ENCODE results near the gene DEFB114.

GRCh38 chr6:49950415-49950751 lies 13.6 kb downstream of the DEFB114 start:
- TF ChIP-seq CTCF (IDR thresholded peaks at IDR 0.05; ENCODE audit: low read length) (no peak), EZH2 (IDR thresholded peaks at IDR 0.05; ENCODE audit: borderline replicate concordance, low read length) (no peak)
